Measurements from ENCODE around the gene CCDC88A.
"Not testable (repeated sequence)": the region's sequence is repeated elsewhere in the genome, so short reads cannot be mapped to it uniquely, and the experiment has no call there.

The CCDC88A gene

DNA sequence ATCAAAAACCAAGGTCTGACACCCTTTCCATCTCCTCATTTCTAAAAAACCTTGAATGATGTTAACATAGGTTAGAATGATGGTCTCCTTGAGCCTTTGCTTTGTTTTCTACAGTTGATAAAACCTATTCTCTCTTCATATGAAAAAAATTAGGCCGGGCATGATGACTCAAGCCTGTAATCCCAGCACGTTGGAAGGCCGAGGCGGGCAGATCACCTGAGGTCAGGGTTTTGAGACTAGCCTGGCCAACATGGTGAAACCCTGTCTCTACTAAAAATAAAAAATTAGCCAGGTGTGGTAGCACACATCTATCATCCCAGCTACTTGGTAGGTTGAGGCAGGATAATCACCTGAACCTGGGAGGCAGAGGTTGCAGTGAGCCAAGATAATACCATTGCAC, 49.4 kb downstream of the CCDC88A start:
- no peak for DNase-seq

DNA sequence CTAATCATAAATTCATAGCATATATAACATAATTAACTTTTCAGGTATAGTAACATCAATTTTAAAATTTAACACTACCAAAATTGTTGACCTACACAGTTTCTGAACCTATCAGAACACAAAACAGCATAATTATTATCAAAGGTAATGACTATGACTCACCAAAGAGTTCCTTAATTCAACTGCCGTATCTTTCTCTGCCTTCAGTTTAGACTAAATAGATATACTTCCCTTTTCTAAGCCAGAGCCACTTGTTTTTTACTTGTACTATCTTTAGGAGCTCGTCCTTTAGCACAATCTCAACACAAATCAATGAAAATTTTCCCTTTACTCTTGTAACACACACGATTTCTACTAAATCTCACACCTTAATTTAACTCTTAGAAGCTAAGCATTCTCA, 54.4 kb downstream of the CCDC88A start:
- no peak for DNase-seq

DNA sequence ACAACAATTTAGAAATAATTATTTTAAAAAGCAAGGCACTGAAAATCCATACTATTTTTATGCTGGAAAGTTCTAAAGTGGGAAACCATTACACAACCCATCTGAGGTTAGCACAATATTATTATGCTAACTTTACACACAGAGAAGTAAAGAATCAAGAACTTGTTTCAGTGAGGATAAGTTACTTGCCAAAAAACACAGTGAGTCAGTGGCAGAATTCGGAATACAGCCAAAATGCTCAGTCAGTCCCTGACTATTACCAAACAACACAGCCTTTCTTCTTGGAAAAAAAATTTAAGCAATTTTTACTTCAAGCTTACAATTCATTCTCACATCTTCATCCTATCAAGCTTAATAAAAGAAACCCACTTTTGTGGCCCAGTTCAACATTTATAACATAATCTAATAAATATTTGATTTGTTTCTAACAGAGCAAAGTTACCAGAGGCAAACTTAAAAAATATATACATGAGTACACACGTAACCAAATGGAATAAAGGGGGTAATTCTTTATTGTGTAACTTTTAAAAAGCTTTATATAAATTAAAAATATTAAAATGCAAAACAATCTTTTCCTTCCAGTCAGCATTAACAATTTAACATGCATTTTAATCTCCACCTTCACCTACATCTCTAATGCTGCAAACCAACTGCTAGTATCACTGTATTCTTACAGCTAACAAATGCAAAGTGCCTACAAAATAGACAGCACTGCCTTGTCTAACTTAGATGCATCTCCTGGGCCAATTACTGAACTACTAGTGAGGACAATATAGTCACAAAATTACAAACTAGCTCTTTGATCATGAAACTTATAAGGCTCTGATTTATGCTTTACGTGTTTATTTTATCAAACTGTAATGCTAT, 55.2 kb downstream of the CCDC88A start:
- no peak for DNase-seq

DNA sequence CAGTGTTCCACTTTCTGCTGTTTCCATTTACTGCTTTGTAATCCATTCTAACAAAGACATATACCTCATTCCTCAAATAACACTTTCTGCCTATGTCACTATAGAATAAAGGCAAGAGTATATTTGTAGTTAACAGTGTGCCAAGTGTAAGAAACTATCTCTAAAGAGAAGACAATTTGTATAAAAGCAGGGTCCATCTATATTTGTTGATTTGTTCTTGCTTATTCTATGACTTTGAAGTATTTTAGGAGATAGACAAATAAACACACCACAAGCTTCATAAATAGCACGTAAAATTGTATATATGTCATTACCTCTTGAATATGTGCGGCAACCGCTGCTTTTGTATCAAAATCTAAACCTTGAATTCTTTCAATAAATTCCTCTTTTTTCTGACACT, 56.0 kb downstream of the CCDC88A start:
- DNase-seq, result no peak

- no peak for DNase-seq
Observed at GRCh38 chr2:55361465-55362189, 58.0 kb downstream of the CCDC88A start.

DNA sequence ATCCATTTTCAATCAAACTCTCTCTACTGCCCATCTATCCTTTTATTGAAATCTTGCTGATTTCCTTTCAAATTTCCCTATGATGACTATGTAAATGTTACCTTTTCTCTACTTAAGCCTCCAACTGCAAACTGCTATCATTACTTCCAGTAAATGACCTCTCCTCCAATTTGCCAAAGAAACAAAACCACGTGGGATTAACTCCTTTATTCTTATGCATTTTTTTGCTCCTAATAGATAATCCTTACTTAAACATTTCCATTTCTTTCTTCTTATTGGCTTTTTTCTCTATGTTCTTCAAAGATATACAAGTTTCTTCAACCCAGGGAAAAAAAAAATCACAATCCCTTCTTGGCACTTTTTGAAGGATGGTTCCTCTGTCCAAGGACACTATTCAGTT, 61.2 kb downstream of the CCDC88A start:
- no peak for DNase-seq

- no peak for DNase-seq
Observed at GRCh38 chr2:55357927-55358326, 61.7 kb downstream of the CCDC88A start.

GRCh38 chr2:55357164-55357563, 62.5 kb downstream of the CCDC88A start:
- DNase-seq, result no peak

DNA sequence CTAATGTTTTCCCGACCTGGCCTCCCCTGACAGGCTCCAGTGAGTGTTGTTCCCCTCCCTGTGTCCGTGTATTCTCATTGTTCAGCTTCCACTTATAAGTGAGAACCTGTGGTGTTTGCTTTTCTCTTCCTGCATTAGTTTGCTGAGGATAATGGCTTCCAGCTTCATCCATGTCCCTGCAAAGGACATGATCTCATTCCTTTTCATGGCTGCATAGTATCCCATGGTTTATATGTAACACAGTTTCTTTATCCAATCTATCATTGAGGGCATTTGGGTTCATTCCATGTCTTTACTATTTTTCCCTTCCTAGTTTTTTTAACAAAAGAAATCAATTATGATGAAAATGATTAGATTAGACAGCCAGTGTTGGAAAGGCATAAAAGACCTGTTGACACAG, 63.5 kb downstream of the CCDC88A start:
- not testable (repeated sequence) for DNase-seq

GRCh38 chr2:55355451-55355850, 64.2 kb downstream of the CCDC88A start:
- DNase-seq, result no peak

- no peak for DNase-seq
Observed at GRCh38 chr2:55351672-55352071, 68.0 kb downstream of the CCDC88A start.

DNA sequence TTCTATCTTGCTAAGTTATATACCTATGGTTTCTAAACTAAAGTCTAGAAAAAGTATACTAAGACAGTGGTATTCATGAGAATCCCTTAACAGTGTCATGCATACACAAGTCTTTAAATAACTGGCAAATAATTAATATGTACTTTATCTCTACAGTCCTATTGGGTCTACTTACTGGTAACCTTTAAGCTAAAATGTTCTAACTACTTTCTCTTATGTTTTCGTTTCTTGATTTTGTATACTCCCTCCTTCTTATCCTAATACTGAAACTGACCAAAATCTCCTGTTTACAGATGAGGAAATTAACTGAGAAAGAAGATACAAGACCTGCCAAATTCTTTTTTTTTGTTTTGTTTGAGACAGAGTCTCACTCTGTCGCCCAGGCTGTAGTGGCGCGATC, 74.6 kb downstream of the CCDC88A start:
- DNase-seq, result no peak

DNA sequence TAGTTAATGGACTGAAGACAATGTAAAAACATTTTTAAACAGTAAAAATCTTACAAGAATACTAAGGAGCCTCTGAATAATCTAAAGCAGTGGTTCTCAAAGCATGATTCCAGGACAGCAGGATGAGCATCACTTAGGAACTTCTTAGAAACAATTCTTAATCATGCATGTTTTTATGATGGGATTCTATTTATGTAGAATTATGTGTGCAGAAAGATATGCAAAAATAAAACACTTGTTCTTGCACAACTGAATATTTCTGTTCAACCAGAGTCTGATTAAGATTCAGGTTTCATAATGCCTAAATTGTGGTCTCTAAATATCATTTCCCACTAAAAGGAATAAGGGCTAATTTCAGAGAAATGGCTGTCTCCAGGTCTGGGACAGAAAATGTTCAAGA, 81.4 kb downstream of the CCDC88A start:
- DNase-seq, result no peak

DNA sequence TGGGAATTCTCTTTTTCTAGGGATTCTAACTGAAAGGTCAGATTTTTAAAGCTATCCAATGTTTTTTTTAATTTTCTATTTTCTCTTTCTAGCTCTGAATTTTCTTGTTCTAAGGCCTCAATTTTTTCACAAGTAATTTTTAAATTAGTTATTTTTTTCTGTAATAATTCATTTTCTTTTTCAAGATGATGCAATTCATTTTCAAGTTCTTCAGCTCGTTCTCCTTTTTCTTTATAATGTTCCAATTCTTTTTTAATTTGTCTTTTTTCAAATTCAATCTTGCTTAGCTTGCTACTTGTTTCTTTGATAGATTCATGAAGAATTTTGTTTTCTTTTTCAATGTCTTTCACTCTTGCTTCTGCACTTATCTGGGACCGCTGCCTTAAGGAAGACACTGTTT, 84.9 kb downstream of the CCDC88A start:
- DNase-seq, result no peak

GRCh38 chr2:55330541-55331297, 88.9 kb downstream of the CCDC88A start:
- no peak for DNase-seq

- DNase-seq, result no peak
Observed at GRCh38 chr2:55327470-55328230, 92.0 kb downstream of the CCDC88A start.

- DNase-seq, result no peak
Observed at GRCh38 chr2:55314985-55315384, 104.7 kb downstream of the CCDC88A start.

DNA sequence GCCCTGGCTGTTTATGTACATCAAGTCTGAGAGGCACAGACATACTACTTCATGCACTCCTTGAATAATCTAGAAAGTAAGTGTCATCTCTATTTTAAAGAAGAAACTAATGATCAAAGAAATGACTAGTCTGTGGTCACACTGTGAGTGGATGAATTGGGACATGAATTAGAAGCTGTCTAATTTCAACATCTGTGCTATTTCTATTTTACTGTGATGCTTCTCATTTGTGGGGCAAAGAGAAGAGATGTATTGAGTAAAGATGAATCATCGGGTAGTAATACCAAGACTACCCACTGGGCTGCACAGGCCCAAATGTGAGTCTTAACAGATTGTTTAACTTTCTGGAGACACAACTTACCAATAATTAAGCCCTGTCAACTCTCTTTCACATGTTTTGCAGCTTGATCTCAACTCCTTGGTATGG, 108.2 kb downstream of the CCDC88A start:
- peak; percentile 9 for DNase-seq

DNA sequence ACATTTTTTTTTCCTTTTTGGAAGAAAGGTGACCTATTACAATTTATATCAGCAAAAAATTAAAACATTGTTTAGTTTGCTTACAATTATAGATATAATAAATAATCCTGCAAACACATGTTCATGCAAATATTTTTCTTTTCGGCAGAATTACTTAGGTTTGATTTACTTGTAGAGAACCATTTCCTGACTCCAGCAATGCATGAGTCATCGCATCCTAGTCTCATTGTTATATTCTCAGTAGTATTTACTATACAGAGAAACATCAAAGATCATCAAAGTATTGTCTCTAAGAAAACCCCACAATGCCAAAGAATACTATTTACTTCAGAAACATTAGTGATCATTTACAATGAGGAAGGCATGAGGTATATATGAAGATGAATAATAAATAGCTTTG, 110.2 kb downstream of the CCDC88A start:
- DNase-seq, result no peak

- DNase-seq, result no peak
Observed at GRCh38 chr2:55302241-55302640, 117.4 kb downstream of the CCDC88A start.

- DNase-seq, result no peak
Observed at GRCh38 chr2:55301277-55301676, 118.4 kb downstream of the CCDC88A start.

DNA sequence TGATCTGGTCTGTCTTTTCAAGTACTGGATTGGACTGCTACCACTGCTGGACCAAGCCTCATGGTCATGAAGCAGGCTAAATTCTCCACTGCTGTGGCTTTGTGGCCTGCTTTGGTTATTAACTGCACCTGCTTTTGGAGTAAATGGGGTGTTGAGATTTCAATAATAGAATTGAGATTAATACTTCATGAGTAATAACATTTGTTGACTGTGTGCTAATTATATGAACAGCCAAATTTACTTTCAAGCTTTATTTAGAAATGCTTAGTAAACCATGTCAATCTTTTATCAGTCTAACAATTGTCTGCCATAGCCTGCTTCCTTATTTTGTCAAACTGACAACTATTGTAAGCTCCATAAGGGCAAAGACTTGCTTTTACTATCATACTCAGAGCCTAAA, 123.3 kb downstream of the CCDC88A start:
- DNase-seq, result no peak

GRCh38 chr2:55283083-55283482, 136.6 kb downstream of the CCDC88A start:
- no peak for DNase-seq

Data from stimulated activated CD4-positive, alpha-beta T cell treated with anti-CD3 and anti-CD28 coated beads, Interleukin-4, amount 100 ng/mL, for 1 hour (primary cell).